SK-N-SH treated with all-trans-retinoic acid at 6 μM for 48 hours (cell line): ENCODE measurements around the gene SYK.

Experiments used
- ATAC-seq: fragments of 200-7000 bp; cut with Tn5 transposase; 3 replicates; pipeline ENCODE4 v1.9.1; 2020; ENCODE audit warnings: mild to moderate bottlenecking, moderate library complexity
- ARNTL ChIP-seq: fragments of 450-650 bp; formaldehyde crosslinking; IDR thresholded peaks from 2 replicates; pipeline ENCODE4 v1.5.0; 2020; ENCODE audit warnings: low read depth, mild to moderate bottlenecking, moderate library complexity, borderline replicate concordance
- BACH2 ChIP-seq: fragments of 250-450 bp; sonication (Bioruptor Pico); IDR thresholded peaks from 2 replicates; pipeline ENCODE4 v1.9.0; 2021; ENCODE audit warnings: mild to moderate bottlenecking, borderline replicate concordance
- CSDC2 ChIP-seq: fragments of 250-450 bp; sonication (Bioruptor Pico); IDR thresholded peaks from 2 replicates; pipeline ENCODE4 v1.5.0; 2020; ENCODE audit warnings: mild to moderate bottlenecking, moderate library complexity
- ESRRG ChIP-seq: fragments of 250-450 bp; sonication (Bioruptor Pico); IDR thresholded peaks from 2 replicates; pipeline ENCODE4 v1.6.1; 2021; ENCODE audit warnings: mild to moderate bottlenecking
- GLIS3 ChIP-seq: fragments of 250-450 bp; sonication (Bioruptor Pico); IDR thresholded peaks from 2 replicates; pipeline ENCODE4 v1.5.0; 2020; ENCODE audit warnings: mild to moderate bottlenecking, moderate library complexity
- ISL1 ChIP-seq: fragments of 250-450 bp; sonication (Bioruptor Pico); IDR thresholded peaks from 2 replicates; pipeline ENCODE4 v2.1.2; 2022; ENCODE audit warnings: mild to moderate bottlenecking, moderate library complexity
- OSR1 ChIP-seq: fragments of 250-450 bp; sonication (Bioruptor Pico); IDR thresholded peaks from 2 replicates; pipeline ENCODE4 v1.8.0; 2022; ENCODE audit warnings: moderate library complexity, mild to moderate bottlenecking, inconsistent platforms
- PPARA ChIP-seq: fragments of 250-450 bp; sonication (Bioruptor Pico); IDR thresholded peaks from 2 replicates; pipeline ENCODE4 v1.5.0; 2020; ENCODE audit warnings: mild to moderate bottlenecking, borderline replicate concordance
- RARB ChIP-seq: fragments of 250-450 bp; sonication (Bioruptor Pico); IDR thresholded peaks from 2 replicates; pipeline ENCODE4 v1.8.0; 2021; ENCODE audit warnings: mild to moderate bottlenecking, moderate library complexity
- SNAI2 ChIP-seq: fragments of 250-450 bp; sonication (Bioruptor Pico); IDR thresholded peaks from 2 replicates; pipeline ENCODE4 v1.5.0; 2020; ENCODE audit warnings: mild to moderate bottlenecking, moderate library complexity
- TCF4 ChIP-seq: fragments of 250-450 bp; sonication (Bioruptor Pico); IDR thresholded peaks from 2 replicates; pipeline ENCODE4 v1.8.0; 2021; ENCODE audit warnings: mild to moderate bottlenecking, moderate library complexity, borderline replicate concordance
- TOX ChIP-seq: fragments of 250-450 bp; sonication (Bioruptor Pico); IDR thresholded peaks from 2 replicates; pipeline ENCODE4 v1.8.0; 2021; ENCODE audit warnings: mild to moderate bottlenecking, moderate library complexity, borderline replicate concordance
- ZC3H10 ChIP-seq: fragments of 250-450 bp; sonication (Bioruptor Pico); IDR thresholded peaks from 2 replicates; pipeline ENCODE4 v1.5.1; 2021; ENCODE audit warnings: mild to moderate bottlenecking, moderate library complexity
- ZFP3 ChIP-seq: fragments of 250-450 bp; sonication (Bioruptor Pico); IDR thresholded peaks from 2 replicates; pipeline ENCODE4 v1.5.0; 2020; ENCODE audit warnings: mild to moderate bottlenecking, moderate library complexity
- ZFP30 ChIP-seq: fragments of 450-650 bp; formaldehyde crosslinking; IDR thresholded peaks from 2 replicates; pipeline ENCODE4 v1.5.0; 2022; ENCODE audit warnings: mild to moderate bottlenecking, moderate library complexity
- ZNF565 ChIP-seq: fragments of 450-650 bp; formaldehyde crosslinking; conservative IDR thresholded peaks from 2 replicates; pipeline ENCODE4 v1.5.0; 2020; ENCODE audit warnings: low read depth, mild to moderate bottlenecking, moderate library complexity
- ZNF70 ChIP-seq: fragments of 450-650 bp; formaldehyde crosslinking; IDR thresholded peaks from 2 replicates; pipeline ENCODE4 v1.5.0; 2020; ENCODE audit warnings: mild to moderate bottlenecking, moderate library complexity
- ZNF8 ChIP-seq: fragments of 450-650 bp; formaldehyde crosslinking; IDR thresholded peaks from 2 replicates; pipeline ENCODE4 v1.5.0; 2020; ENCODE audit warnings: mild to moderate bottlenecking, moderate library complexity
- TF ChIP-seq, protein P1 (sequence below): fragments of 250-450 bp; sonication (Bioruptor Pico); IDR thresholded peaks from 2 replicates; pipeline ENCODE4 v1.5.1; 2020; ENCODE audit warnings: low read depth, mild to moderate bottlenecking, moderate library complexity
- TF ChIP-seq, protein P2 (sequence below): fragments of 250-450 bp; sonication (Bioruptor Pico); IDR thresholded peaks from 2 replicates; pipeline ENCODE4 v1.5.1; 2021; ENCODE audit warnings: mild to moderate bottlenecking, moderate library complexity
- TF ChIP-seq, protein P3 (sequence below): fragments of 250-450 bp; sonication (Bioruptor Pico); IDR thresholded peaks from 2 replicates; pipeline ENCODE4 v1.8.0; 2021; ENCODE audit warnings: low read depth, mild to moderate bottlenecking, moderate library complexity, borderline replicate concordance
- TF ChIP-seq, protein P4 (sequence below): fragments of 250-450 bp; sonication (Bioruptor Pico); IDR thresholded peaks from 2 replicates; pipeline ENCODE4 v1.8.0; 2020; ENCODE audit warnings: mild to moderate bottlenecking, moderate library complexity, borderline replicate concordance
- TF ChIP-seq, protein P5 (sequence below): fragments of 250-450 bp; sonication (Bioruptor Pico); IDR thresholded peaks from 2 replicates; pipeline ENCODE4 v1.5.0; 2020; ENCODE audit warnings: mild to moderate bottlenecking, moderate library complexity

The SYK gene

DNA sequence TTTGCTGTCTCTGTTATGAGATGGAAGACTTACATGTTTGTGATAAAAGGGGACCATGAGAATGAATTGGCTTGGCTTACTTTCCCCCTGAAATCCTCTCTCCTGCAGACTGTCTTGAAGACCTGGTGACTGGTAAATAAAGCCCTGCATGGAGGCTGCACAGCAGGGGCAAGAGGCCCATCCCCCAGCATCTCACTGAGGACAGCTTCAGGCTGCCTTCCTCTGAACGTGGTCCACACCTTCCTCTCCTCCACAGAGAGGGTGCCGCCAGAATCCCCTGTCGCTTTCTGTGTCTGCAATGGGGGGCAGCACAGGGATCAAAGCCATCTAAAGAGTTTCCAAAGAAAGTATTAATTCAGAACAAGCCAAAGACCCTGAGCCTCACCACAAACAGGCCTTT lies 94.6 kb downstream of the SYK start:
- ATAC-seq = no peak
- TF ChIP-seq, protein P1, sequence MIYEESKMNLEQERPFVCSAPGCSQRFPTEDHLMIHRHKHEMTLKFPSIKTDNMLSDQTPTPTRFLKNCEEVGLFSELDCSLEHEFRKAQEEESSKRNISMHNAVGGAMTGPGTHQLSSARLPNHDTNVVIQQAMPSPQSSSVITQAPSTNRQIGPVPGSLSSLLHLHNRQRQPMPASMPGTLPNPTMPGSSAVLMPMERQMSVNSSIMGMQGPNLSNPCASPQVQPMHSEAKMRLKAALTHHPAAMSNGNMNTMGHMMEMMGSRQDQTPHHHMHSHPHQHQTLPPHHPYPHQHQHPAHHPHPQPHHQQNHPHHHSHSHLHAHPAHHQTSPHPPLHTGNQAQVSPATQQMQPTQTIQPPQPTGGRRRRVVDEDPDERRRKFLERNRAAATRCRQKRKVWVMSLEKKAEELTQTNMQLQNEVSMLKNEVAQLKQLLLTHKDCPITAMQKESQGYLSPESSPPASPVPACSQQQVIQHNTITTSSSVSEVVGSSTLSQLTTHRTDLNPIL (CRISPR knock-in tag) = no peak
- no peak for TF ChIP-seq ZNF70 (CRISPR knock-in tag)
- TF ChIP-seq TCF4 (CRISPR knock-in tag) = no peak
- TF ChIP-seq ZNF8 (CRISPR knock-in tag) = no peak
- TF ChIP-seq RARB = no peak
- TF ChIP-seq ZNF565 (CRISPR knock-in tag) = no peak
- no peak for TF ChIP-seq ZFP3 (CRISPR knock-in tag)
- TF ChIP-seq, protein P2, sequence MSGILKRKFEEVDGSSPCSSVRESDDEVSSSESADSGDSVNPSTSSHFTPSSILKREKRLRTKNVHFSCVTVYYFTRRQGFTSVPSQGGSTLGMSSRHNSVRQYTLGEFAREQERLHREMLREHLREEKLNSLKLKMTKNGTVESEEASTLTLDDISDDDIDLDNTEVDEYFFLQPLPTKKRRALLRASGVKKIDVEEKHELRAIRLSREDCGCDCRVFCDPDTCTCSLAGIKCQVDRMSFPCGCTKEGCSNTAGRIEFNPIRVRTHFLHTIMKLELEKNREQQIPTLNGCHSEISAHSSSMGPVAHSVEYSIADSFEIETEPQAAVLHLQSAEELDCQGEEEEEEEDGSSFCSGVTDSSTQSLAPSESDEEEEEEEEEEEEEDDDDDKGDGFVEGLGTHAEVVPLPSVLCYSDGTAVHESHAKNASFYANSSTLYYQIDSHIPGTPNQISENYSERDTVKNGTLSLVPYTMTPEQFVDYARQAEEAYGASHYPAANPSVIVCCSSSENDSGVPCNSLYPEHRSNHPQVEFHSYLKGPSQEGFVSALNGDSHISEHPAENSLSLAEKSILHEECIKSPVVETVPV (CRISPR knock-in tag) = no peak
- no peak for TF ChIP-seq ARNTL
- TF ChIP-seq PPARA = no peak
- TF ChIP-seq, protein P3, sequence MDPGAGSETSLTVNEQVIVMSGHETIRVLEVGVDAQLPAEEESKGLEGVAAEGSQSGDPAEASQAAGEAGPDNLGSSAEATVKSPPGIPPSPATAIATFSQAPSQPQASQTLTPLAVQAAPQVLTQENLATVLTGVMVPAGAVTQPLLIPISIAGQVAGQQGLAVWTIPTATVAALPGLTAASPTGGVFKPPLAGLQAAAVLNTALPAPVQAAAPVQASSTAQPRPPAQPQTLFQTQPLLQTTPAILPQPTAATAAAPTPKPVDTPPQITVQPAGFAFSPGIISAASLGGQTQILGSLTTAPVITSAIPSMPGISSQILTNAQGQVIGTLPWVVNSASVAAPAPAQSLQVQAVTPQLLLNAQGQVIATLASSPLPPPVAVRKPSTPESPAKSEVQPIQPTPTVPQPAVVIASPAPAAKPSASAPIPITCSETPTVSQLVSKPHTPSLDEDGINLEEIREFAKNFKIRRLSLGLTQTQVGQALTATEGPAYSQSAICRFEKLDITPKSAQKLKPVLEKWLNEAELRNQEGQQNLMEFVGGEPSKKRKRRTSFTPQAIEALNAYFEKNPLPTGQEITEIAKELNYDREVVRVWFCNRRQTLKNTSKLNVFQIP (CRISPR knock-in tag) = no peak
- no peak for TF ChIP-seq TOX (CRISPR knock-in tag)
- no peak for TF ChIP-seq ZC3H10 (CRISPR knock-in tag)
- no peak for TF ChIP-seq CSDC2 (CRISPR knock-in tag)
- TF ChIP-seq GLIS3 (CRISPR knock-in tag) = no peak
- no peak for TF ChIP-seq SNAI2
- TF ChIP-seq, protein P4, sequence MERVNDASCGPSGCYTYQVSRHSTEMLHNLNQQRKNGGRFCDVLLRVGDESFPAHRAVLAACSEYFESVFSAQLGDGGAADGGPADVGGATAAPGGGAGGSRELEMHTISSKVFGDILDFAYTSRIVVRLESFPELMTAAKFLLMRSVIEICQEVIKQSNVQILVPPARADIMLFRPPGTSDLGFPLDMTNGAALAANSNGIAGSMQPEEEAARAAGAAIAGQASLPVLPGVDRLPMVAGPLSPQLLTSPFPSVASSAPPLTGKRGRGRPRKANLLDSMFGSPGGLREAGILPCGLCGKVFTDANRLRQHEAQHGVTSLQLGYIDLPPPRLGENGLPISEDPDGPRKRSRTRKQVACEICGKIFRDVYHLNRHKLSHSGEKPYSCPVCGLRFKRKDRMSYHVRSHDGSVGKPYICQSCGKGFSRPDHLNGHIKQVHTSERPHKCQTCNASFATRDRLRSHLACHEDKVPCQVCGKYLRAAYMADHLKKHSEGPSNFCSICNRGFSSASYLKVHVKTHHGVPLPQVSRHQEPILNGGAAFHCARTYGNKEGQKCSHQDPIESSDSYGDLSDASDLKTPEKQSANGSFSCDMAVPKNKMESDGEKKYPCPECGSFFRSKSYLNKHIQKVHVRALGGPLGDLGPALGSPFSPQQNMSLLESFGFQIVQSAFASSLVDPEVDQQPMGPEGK (CRISPR knock-in tag) = no peak
- TF ChIP-seq ISL1 (CRISPR knock-in tag) = no peak
- TF ChIP-seq ESRRG (CRISPR knock-in tag) = no peak

DNA sequence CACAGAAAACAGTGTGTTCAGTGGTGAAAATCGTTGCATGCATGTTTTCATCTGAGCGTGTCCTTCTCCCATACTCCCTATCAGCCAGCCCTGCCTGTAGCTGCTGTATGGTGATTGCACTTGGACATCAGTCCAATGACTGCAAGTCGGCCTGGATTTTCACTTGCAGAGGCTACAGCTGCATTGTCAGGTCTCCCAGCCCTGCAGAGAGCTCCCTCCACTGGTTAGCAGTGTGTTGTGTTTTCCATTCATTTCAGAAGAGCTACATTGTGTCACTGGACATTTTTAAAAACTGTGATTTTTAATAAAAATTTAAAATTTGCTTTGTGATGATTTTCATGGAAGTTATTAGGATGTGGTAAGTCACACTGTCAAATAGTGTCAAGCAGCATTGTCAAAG lies 96.6 kb downstream of the SYK start:
- ATAC-seq = no peak
- no peak for TF ChIP-seq BACH2 (CRISPR knock-in tag)
- TF ChIP-seq TCF4 (CRISPR knock-in tag) = no peak
- no peak for TF ChIP-seq ZNF70 (CRISPR knock-in tag)
- TF ChIP-seq, protein P3 (CRISPR knock-in tag) = no peak
- TF ChIP-seq, protein P2 (CRISPR knock-in tag) = no peak
- no peak for TF ChIP-seq ESRRG (CRISPR knock-in tag)
- no peak for TF ChIP-seq RARB
- TF ChIP-seq ZNF565 (CRISPR knock-in tag) = no peak
- no peak for TF ChIP-seq ZFP30 (CRISPR knock-in tag)
- TF ChIP-seq, protein P5, sequence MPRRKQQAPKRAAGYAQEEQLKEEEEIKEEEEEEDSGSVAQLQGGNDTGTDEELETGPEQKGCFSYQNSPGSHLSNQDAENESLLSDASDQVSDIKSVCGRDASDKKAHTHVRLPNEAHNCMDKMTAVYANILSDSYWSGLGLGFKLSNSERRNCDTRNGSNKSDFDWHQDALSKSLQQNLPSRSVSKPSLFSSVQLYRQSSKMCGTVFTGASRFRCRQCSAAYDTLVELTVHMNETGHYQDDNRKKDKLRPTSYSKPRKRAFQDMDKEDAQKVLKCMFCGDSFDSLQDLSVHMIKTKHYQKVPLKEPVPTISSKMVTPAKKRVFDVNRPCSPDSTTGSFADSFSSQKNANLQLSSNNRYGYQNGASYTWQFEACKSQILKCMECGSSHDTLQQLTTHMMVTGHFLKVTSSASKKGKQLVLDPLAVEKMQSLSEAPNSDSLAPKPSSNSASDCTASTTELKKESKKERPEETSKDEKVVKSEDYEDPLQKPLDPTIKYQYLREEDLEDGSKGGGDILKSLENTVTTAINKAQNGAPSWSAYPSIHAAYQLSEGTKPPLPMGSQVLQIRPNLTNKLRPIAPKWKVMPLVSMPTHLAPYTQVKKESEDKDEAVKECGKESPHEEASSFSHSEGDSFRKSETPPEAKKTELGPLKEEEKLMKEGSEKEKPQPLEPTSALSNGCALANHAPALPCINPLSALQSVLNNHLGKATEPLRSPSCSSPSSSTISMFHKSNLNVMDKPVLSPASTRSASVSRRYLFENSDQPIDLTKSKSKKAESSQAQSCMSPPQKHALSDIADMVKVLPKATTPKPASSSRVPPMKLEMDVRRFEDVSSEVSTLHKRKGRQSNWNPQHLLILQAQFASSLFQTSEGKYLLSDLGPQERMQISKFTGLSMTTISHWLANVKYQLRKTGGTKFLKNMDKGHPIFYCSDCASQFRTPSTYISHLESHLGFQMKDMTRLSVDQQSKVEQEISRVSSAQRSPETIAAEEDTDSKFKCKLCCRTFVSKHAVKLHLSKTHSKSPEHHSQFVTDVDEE (CRISPR knock-in tag) = no peak
- no peak for TF ChIP-seq CSDC2 (CRISPR knock-in tag)
- TF ChIP-seq, protein P1 (CRISPR knock-in tag) = no peak
- no peak for TF ChIP-seq ARNTL
- no peak for TF ChIP-seq OSR1
- no peak for TF ChIP-seq ZC3H10 (CRISPR knock-in tag)
- no peak for TF ChIP-seq TOX (CRISPR knock-in tag)
- no peak for TF ChIP-seq SNAI2
- no peak for TF ChIP-seq ISL1 (CRISPR knock-in tag)
- no peak for TF ChIP-seq ZFP3 (CRISPR knock-in tag)
- no peak for TF ChIP-seq PPARA
